HG03135 (cell line): ENCODE data around the gene SEPTIN12.
"Not testable (repeated sequence)": the region's sequence is repeated elsewhere in the genome, so short reads cannot be mapped to it uniquely, and the experiment has no call there.

Experiments used
- ATAC-seq: cut with Tn5 transposase; IDR thresholded peaks from one replicate; pipeline ENCODE4 v1.9.1; 2021; ENCODE audit warnings: mild to moderate bottlenecking, moderate library complexity; ENCODE audit not compliant: unreplicated experiment

The SEPTIN12 gene

DNA sequence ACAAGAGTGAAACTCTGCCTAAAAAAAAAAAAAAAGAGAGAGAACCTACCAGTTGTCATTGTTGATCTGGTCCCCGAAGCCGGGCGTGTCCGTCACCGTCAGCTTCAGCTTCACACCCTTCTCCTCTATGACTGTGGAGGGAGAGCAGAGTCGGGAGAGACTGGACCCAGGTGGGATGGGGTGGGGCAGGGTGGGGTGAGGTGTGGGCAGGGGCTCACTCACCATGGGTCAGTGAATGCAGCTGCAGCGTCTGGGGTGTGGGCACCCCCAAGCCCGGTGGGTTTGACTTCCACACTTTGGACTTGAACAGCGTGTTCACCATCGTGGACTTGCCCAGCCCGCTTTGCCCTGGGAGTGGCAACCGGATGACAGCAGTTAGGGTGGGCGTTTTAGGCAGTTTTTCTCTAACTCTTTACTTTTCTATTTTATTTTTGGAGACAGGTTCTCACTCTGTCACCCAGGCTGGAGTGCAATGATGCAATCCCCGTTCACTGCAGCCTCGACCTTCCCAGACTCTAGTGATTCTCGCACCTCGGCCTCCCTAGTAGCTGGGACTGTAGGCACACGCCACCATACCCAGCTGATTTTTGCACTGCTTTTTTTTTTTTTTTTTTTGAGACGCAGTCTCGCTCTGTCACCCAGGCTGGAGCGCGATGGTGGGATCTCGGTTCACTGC lies 2.2 kb downstream of the SEPTIN12 start:
- no peak for ATAC-seq

DNA sequence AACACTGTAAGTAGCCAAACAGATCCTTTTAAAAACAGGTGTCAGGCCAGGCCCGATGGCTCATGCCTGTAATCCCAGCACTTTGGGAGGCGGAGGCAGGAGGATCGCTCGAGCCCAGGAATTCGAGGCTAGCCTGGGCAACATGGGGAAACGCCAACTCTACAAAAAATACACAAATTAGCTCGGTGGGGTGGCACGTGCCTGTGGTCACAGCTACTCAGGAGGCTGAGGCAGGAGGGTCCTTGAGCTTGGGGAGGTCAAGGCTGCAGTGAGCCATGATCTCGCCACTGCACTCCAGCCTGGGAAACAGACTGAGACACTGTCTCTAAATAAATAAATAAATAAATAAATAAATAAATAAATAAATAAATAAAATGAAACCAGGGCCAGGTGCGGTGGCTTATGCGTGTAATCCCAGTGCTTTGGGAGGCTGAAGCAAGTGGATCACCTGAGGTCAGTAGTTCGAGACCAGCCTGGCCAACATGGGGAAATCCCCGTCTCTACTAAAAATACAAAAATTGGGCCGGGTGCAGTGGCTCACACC lies 3.6 kb downstream of the SEPTIN12 start:
- not testable (repeated sequence) for ATAC-seq

- ATAC-seq: no peak
Observed at GRCh38 chr16:4783951-4784336, 4.2 kb downstream of the SEPTIN12 start.

- ATAC-seq: no peak
Observed at GRCh38 chr16:4783251-4783950, 4.7 kb downstream of the SEPTIN12 start.

DNA sequence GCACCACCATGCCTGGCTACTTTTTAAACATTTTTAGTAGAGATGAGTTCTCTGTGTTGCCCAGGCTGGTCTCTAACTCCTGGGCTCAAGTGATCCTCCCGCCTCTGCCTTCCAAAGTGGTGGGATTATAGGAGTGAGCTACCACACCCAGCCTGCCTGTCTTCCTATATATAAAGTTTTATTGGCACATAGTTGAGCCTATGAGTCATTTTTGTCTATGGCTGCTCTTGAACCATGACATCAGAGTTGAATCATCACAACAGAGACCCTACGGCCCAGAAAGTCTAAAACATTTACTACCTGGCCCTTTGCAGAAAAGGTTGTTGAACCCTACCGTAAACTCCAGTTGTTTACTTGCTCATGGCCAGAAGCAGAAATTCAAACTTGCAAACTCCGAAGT lies 7.9 kb downstream of the SEPTIN12 start:
- no peak for ATAC-seq

DNA sequence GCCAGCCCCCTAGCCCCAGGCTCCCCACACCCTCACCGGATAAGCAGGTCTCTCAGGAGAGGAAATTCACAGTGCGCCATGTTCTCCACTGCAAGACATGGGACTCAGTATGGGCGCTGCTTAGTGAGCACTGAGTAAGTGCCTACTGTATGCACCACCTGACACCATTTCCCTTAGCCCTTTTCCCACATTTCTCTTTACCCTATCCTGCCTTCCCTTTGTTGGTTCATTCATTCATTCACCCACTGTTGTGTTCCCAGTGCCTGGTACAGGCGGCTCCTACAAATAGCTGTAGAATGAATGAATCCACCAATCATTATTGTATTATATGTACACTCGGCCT lies 10.1 kb downstream of the SEPTIN12 start:
- ATAC-seq: no peak

GRCh38 chr16:4777339-4778049 lies 10.7 kb downstream of the SEPTIN12 start:
- ATAC-seq: no peak

DNA sequence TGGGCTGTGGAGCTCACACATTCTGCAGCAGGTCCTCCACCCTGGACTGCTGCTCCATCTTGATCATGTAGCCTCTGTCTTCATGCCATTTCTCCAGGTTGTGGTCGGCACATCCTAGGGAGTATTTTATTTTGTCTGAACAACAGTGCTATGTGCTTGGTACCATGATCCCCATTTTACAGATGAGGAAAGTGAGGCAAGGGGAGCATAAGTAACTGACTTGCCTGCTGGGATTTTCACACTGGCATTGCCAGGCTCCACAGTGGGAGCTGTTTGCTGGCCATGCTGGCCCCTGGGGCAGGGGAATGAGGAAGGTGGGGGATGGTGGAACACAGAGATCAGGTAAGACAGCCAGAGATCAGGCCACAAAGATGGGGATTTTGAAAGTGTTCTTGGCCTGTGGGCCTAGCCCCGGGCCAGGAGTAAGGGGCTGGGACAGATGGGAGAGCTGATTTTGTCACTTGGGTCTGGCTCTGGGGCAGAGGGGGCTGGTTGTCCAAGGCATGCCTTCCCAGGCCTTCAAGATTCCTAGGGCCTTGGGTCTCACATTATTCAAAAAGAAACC lies 11.9 kb downstream of the SEPTIN12 start:
- ATAC-seq: no peak

GRCh38 chr16:4775005-4775404 lies 13.1 kb downstream of the SEPTIN12 start:
- no peak for ATAC-seq

- no peak for ATAC-seq
Observed at GRCh38 chr16:4772351-4772750, 15.8 kb downstream of the SEPTIN12 start.

GRCh38 chr16:4771646-4772045 lies 16.5 kb downstream of the SEPTIN12 start:
- ATAC-seq: no peak

DNA sequence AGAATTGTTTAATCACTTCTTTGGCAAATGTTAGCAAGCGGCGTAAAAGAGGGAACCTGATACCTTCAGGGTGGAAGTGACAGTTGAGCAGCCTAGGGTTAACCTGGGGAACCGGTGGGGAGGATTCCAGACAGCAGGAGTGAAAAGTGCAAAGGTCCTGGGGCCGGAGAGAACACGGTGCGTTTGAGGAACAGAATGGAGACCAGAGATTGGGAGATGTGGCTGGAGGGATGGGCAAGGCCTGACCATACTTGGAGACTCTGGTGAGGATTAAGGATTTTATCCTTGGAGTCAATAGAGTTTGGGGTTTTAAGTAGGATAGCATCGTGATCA lies 18.9 kb downstream of the SEPTIN12 start:
- ATAC-seq: no peak

GRCh38 chr16:4768549-4769305 lies 19.4 kb downstream of the SEPTIN12 start:
- ATAC-seq: peak; percentile 49

DNA sequence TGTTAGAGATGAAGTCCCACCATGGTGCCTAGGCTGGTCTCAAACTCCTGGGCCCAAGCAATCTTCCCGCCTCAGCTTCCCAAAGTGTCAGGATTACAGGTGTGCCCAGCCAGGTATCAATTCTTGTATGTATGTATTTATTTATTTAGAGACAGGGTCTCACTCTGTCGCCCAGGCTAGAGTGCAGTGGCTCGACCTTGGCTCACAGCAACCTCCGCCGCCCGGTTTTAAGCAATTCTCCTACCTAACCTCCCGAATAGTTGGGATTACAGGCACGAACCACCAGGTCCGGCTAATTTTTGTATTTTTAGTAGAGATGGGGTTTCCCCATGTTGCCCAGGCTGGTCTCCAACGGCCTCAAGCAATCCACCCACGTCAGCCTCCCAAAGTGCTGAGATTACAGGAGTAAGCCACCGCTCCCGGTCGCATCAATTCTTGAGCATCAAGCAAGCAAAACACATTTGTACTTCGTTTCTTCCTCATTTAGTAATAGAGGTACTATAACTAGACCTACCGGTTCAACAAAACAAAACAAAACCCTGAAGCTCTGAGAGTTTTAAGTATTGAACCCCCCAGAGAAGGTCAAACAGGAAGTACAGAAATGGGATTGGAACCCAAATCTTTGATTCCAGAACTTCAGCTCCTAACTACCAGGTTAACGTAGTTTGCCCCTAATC lies 20.1 kb downstream of the SEPTIN12 start:
- peak; percentile 1 for ATAC-seq

GRCh38 chr16:4766875-4767628 lies 21.1 kb downstream of the SEPTIN12 start, which contains the start of gene ZNF500:
Gene ZNF500, minus strand, starts transcription at chr16:4767162. Its CDS starts 1,184 bp downstream, at chr16:4765978.
- peak; percentile 82 for ATAC-seq

DNA sequence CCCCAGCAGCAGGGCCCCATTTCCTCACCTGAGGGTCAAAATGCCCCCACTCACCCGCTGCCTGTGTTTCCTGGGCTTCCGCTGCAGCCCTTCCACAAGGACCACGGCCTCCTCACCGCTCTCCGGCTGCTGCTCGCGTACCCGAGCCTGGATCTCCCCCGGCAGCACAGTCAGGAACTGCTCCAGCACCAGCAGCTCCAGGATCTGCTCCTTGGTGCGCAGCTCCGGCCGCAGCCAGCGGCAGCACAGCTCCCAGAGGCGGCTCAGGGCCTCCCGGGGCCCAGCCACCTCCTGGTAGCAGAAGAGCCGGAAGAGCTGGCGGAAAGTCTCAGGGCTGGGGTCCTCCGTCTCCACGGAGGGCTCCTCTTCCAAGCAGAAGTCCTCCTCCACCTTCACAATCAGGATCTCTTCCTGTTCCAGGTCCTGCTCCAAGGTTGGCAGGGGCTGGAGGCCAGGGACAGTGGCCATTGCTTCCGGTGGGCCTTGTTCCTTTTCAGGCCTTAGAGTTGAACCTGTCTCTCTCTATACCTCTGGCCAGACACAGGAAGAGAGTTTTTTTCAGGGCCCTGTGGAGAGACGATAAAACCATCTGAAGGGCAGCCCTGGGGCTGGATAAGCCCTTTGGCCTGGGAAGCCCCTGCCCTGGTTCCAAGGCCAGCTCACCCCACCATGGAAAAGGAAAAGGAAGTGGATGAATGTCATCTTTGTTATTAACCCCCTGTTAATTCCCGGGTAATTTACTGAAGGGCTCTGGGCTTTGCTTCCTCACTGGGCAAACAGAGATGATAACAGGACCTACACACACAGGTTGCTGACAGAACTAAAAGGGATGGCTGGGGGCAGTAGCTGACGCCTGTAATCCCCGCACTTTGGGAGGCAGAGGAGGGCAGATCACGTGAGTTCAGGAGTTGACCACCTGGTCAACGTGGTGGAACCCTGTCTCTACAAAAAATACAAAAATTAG lies 22.4 kb downstream of the SEPTIN12 start:
- ATAC-seq: no peak

GRCh38 chr16:4763791-4764190 lies 24.4 kb downstream of the SEPTIN12 start:
- no peak for ATAC-seq

- ATAC-seq: no peak
Observed at GRCh38 chr16:4762205-4762604, 25.9 kb downstream of the SEPTIN12 start.
